GM11168 (cell line): ENCODE data around the gene CD180.
"Not testable (repeated sequence)": the region's sequence is repeated elsewhere in the genome, so short reads cannot be mapped to it uniquely, and the experiment has no call there.

Experiments
- in situ Hi-C: fragments of 300-500 bp; cut with MboI; formaldehyde crosslinking; loops from one replicate; pipeline ENCODE4 v1.12.0; 2022; ENCODE audit warnings: low sequenced_read_pairs; ENCODE audit not compliant: unreplicated experiment

CD180 gene

GRCh38 chr5:67192719-67193438, 3.7 kb downstream of the CD180 start:
- in situ Hi-C loops = no loop called here

GRCh38 chr5:67190861-67191260, 5.7 kb downstream of the CD180 start:
- in situ Hi-C loops = no loop called here

GRCh38 chr5:67190410-67190809, 6.2 kb downstream of the CD180 start:
- in situ Hi-C loops = no loop called here

GRCh38 chr5:67189931-67190330, 6.7 kb downstream of the CD180 start:
- in situ Hi-C loops = no loop called here

- in situ Hi-C loops = no loop called here
Observed at GRCh38 chr5:67189079-67189354, 7.6 kb downstream of the CD180 start.

GRCh38 chr5:67188274-67189078, 8.1 kb downstream of the CD180 start:
- in situ Hi-C loops = no loop called here

GRCh38 chr5:67187006-67187715, 9.4 kb downstream of the CD180 start:
- in situ Hi-C loops = no loop called here

- in situ Hi-C loops = no loop called here
Observed at GRCh38 chr5:67183859-67184258, 12.7 kb downstream of the CD180 start.

- in situ Hi-C loops = no loop called here
Observed at GRCh38 chr5:67182301-67182790, 14.3 kb downstream of the CD180 start.

- in situ Hi-C loops = no loop called here
Observed at GRCh38 chr5:67181648-67182221, 14.9 kb downstream of the CD180 start.

- in situ Hi-C loops = no loop called here
Observed at GRCh38 chr5:67179697-67180361, 16.8 kb downstream of the CD180 start.

- in situ Hi-C loops = no loop called here
Observed at GRCh38 chr5:67178966-67179365, 17.6 kb downstream of the CD180 start.

GRCh38 chr5:67178085-67178484, 18.5 kb downstream of the CD180 start:
- in situ Hi-C loops = no loop called here

GRCh38 chr5:67176936-67177335, 19.7 kb downstream of the CD180 start:
- in situ Hi-C loops = no loop called here

- in situ Hi-C loops = no loop called here
Observed at GRCh38 chr5:67173959-67174358, 22.6 kb downstream of the CD180 start.

- in situ Hi-C loops = not testable (repeated sequence)
Observed at GRCh38 chr5:67173351-67173750, 23.2 kb downstream of the CD180 start.

GRCh38 chr5:67170767-67171166, 25.8 kb downstream of the CD180 start:
- in situ Hi-C loops = no loop called here

GRCh38 chr5:67168069-67168468, 28.5 kb downstream of the CD180 start:
- in situ Hi-C loops = no loop called here

- in situ Hi-C loops = no loop called here
Observed at GRCh38 chr5:67166460-67167285, 29.9 kb downstream of the CD180 start.
